G401.6 (cell line): ENCODE measurements around the gene COL4A1.

ENCODE experiments used
- FAIRE-seq: peaks from 2 replicates; lab custom pipeline; 2012; peaks lifted over from hg19 to GRCh38; lab: Jason Lieb, UNC

The COL4A1 gene

DNA sequence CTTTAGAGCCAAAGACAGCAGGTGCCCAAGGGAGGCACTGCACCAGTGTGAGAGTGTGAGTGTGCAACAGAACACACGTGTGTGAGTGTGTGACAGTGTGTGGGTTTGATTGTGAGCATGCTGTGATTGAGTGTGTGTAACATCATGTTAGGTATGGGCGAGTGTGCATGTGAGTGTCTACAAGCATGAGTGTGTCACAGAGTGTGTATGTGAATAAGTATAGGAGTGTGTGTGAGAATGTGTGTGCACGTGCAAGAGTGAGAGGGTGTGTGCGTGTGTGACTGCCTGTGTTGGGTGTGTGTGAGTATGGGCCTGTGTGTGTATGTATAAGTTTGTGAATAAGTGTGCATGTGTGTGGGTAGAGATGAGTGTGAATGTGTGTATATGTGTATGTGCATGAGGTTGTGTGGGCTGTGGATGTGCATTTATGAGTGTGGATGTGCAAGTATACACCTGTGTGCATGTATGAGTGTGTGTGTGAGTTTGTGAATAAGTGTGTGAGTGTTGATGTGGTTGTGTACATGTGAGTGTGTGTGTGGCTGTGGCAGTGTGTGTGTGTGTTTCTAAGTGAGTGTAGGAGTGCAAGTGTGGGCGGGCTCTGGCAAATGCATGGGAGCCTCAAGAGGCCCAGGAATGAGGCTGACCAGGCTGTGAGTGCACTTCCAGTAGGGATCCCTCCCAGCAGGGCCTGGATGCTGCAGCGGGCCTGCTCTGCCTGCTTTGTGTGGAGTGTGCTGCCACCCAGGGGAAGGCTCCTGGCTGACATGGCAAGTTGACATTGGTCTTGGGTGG, 198.4 kb downstream of the COL4A1 start:
- no peak for FAIRE-seq

DNA sequence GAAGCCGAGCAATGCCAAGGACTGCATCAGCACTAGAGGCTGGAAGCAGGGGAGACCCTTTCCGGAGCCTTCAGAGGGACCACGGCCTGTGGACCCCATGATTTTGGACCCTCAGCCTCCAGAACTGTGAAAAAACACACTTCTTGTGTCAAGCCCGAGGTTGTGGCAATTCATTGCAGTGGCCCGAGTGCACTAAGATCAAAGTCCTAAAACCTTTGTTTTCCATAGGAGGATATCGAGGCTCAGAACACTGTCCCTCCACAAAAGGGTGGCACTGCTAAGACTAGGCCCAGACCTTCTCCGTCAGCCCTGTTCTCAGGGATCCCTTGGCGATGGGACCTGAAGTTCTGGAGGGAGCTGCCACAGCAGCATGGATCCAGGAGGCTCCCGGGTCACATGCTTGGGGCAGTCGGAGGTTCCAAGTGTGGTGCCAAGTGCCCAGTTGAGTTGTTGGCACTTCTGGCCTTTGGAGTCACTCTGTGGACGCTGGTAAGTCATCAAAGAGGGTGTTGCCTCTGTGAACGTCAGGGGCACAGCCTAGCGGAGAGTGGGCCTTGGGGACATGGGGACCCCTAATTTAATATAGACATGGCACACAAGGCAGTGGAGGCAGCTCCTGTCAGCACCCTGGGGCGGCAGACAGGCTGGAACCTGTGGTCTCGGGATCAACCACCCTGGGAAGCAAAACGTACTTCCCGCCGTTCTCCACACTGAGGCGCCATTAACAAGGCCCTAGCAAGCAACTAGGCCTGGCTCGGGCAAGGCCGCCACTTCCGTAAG, 199.2 kb downstream of the COL4A1 start:
- no peak for FAIRE-seq

DNA sequence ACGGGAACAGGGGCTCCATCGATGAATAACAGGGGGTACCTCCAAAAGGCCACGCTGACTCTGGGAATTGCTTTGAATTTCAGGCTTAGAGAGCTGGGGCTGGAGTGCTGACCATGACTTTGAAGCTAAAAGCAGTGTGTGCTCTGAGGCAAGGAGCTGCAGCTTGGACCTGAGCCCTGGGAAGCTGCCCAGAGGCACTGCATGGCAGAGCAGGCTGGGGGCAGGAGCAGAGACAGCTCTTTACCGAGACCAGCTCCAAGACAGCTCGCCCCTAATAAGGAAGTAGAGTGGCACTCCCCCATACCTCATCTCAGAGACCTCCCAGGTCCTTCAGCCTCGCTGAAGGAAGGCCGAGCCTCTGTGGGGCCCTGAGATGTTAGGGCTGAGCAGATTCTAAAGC, 200.2 kb downstream of the COL4A1 start:
- FAIRE-seq: no peak

DNA sequence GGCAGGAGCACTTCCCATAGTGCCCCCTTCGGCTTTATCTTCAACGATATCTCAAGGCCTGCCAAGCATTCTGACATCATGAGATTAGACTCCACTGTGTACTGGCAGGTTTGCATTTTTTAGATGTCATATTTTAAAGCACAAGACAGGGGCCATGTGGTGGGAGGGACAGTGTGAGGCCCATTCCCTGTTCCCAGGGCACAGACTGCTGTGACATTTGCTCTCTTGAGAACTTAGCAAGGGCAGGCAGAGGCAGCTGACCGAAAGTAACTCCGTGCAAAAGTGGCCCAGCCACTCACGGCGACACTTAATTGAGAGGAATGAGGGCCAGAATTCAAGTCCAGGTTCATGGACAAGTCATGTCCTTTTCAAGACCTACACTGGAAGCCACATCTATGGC, 201.8 kb downstream of the COL4A1 start:
- no peak for FAIRE-seq

DNA sequence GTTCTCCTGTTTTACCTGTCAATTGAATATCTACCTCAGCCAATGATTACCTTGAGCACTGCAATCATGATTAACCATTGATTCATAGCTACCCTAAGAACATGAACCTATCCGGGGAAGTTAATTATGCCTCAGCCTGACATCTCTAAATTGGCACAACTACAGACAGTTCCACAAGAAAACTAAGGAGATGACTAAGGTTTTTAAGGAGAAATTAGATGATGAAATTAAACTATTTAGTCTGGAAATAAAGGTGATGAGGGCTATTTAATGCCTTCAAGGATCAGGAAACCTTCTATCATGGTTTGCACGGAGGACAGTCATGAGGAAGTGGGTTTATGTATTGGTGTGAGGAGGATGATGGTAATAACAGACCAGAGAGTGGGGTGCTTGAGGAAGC, 203.4 kb downstream of the COL4A1 start:
- no peak for FAIRE-seq

DNA sequence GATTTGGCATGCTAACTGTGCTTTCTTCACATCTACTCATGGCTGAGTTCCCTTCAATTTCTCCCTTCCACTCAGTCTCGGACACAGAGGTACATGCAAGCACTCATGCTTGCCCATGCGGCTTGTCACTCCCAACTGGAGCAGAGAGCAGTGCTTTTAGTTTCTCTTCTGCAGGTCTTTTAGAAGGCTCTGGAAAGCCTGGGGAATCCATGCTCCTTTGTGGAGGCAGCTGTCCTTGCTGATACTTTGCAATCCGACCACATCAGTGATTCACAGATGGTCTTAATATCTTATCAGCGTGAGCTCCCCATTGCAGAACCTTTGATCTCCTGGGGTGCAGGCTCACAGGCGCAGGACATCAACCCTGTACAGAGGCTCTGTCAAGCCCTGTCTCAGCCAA, 203.9 kb downstream of the COL4A1 start:
- no peak for FAIRE-seq

DNA sequence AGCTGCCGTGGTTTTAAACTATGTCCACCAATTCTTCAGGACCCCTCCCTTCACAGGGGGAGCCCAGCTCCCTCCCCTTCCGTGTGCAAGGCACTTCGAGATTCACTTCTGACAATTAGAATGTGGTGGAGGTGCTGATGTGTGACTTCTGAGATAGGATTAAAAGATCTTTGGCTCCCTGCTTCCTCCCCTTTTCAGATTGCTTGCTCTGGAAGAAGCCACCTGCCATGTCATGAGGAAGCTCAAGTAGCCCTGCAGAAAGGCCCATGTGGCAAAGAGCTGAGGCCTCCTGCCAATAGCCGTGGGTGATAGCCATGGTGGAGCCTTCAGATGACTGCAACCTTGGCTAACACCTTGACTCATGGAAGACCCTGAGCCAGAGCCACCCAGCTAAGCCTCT, 204.9 kb downstream of the COL4A1 start:
- FAIRE-seq: no peak

DNA sequence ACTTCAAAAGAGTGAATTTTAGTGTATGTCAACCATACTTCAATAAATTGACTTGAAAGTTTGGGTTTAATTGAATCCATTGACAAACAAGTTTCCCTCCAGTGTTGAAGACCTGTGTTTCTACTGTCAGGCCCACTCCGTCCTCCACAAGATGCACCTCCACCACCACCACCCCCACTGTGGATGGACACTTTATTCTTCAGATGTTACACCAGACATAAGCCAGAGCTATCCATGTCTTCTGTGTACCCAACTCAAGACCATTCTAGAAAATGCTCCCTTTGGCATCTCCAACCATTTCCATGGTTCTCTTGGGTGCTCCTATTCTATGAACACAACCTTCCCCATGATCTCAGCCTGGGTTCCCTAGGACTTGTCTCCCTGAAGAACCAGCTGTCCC, 207.0 kb downstream of the COL4A1 start:
- FAIRE-seq: no peak
